GF-D8 (cell line): Measurements from ENCODE around the gene TEX30.
"Not testable (repeated sequence)": the region's sequence is repeated elsewhere in the genome, so short reads cannot be mapped to it uniquely, and the experiment has no call there.

ENCODE experiments used
- DNase-seq: peaks from one replicate; lab custom pipeline; 2025; lab: John Stamatoyannopoulos, UW

The TEX30 gene

GRCh38 chr13:102773441-102774213, at the start of gene TEX30:
TSS of gene TEX30 (minus strand) at chr13:102773786. CDS start at chr13:102770026, 3,760 bp downstream.
- peak; percentile 85 for DNase-seq

GRCh38 chr13:102817907-102818306, 44.3 kb upstream of the TEX30 start:
- no peak for DNase-seq

DNA sequence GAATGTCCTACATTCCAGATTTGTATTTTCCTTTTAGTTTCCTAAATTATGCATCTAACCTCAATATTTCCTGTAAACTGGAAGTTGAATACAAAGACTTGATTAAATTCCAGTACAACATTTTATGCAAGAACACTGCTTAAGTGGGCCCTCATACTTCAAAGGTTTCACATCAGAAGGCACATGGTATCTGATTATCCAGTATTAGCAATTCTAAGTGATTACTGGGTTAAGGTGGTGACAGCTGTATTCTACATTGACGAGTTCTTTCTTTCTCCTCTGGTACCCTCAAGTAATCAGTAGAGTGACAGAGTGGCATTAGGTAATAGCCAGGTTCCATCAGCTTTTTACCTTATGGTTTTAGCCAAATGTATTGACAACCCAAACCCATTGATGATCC, 43.7 kb upstream of the TEX30 start:
- DNase-seq, result no peak

DNA sequence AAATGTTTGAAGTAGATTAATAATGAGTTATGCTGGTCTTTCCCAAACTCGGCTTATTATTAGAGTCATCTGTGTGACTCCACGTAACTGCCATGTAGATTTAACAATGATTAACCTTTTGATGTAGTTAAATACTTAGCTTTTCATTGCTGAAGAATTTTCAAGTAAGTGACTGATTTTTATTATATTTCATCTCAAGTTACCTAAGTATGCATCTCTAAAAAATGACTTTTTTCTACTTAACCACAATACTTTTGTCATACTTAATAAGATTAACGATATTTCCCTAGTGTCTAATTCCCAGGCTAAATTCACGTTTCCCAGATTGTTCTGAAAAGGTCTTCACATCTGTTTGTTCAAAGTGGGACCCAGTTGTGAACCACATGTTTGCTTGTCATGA, 43.1 kb upstream of the TEX30 start:
- DNase-seq, result no peak

- no peak for DNase-seq
Observed at GRCh38 chr13:102815788-102816187, 42.2 kb upstream of the TEX30 start.

DNA sequence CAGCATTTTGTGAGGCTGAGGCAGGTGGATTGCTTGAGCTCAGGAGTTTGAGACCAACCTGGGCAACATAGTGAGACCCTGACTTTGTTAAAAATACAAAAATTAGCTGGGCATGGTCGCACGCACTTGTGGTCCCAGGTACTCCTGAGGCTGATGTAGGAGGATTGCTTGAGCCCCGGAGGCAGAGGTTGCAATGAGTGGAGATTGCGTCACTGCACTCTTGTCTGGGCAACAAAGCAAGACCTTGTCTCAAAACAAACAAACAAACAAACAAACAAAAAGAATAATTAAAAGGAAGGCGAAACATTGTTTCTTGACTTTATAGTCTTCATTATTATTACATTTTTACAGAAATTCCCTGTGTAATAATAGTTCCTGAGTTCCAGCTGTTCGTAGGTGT, 41.2 kb upstream of the TEX30 start:
- no peak for DNase-seq

GRCh38 chr13:102814025-102814607, 40.5 kb upstream of the TEX30 start:
- no peak for DNase-seq

- no peak for DNase-seq
Observed at GRCh38 chr13:102812611-102813287, 39.2 kb upstream of the TEX30 start.

DNA sequence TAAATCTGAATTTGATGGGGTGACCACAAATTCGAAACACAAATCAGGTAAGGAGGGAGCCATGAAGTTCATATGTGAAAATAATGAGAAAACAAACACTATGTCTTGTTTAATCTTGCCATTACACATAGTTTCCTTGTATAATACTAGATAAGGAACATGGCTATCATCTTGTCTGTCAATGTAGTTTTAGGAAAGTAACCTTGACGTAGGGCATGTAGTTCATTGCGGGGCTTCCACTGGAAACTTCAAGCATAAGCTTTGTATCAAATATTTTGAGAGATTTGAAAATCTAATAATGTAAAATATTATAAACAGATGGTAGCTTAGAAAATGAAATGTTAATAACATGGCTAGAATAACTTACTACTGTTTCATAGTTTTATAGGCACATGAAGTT, 34.1 kb upstream of the TEX30 start:
- DNase-seq, result no peak

DNA sequence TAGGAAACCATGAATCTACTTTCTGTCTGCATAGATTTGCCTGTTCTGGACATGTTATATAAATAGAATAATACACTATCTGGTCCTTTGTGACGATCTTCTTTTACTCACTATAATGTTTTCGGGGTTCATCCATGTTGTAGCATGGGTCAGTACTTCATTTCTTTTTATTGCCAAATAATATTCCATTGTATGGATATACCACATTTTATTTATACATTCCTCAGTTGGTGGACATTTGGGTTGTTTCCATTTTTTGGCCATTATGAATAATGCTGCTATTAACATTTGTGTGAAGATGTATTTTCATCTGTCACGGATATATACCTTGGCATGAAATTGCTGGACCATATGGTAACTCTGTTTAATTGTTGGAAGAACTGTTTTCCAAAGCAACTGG, 32.1 kb upstream of the TEX30 start:
- no peak for DNase-seq

DNA sequence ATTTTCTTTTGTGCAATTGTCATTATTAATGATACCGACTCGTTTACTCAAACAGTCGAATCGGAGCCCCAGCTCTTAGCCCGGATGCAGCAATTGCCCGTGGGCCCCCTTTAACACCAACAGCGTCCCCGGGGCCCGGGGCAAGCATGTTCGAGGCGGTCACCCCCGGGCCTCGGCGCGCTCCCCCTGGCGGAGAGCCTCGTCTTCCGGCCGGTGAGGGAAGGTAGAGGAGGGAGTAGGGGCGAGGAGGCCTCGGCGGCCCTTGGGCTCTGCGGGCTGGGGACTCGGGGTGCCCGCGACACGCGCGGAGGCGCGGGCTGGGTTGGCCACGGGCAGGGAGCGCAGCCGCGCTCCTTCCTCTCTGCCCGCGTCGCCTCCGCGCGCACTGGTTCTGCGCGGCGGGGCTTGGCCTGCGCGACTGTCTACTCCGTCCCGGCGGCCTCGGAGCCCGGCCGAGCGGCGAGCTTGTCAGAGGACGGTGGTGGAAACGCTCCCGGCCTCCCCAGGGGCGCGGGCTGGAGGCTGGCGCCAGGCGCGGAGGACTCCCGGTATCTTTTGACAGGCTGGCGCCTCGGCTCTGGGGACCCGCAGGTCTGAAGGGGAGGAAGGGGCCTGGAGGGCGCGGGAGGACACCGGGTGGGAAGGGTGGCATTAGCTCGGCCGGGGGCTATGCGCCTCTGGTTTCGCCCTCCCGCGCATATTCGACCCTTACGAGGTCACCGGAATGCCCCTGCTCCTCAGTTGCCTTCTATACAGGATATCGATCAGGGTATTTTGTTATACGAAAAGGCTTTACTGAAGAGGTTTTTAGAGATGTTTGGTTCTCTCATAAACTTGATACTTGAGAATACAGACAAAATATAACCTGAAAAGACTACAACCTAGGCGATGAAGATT, 26.8 kb upstream of the TEX30 start:
- DNase-seq, result peak; percentile 69

DNA sequence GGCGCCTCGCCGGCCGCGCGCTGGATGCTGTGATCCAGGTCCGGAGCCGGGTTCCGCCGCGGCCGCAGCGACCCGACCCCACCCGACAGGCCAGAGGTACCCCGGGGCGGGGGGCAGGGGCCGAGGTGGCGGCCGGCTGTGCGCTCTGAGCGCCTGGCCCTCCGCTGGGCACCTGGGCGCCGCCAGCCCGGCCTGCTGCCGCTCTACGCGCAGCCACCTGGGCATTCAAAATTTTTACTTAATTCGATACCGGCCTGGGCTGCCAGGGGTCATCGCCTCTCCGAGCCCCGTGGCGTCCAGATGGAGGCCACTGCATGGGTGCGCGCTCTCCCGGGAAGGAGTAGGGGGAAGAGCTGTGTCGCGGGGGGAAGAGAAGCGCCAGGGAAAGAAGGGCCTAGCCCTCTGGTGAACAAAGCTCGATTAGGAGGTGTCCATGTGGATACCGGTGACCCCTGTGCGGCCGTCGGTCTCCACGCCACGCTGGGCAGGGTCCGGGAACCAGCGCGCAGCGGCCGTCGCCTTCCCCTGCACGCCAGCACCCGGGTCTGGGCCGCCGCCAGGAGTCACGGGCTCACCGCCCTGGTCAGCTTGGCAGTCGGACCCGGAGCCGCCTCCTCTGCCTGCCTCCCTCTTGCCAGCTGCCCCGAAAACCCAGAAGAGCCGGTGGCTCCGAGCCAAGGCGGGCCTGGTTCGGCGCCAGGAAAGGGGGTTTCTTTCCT, 26.0 kb upstream of the TEX30 start:
- DNase-seq, result no peak

- peak; percentile 82 for DNase-seq
Observed at GRCh38 chr13:102798581-102799425, 25.2 kb upstream of the TEX30 start, which contains the start of the genes BIVM and POGLUT2. TSS of gene BIVM (plus strand) at chr13:102799119. CDS start at chr13:102807268, 8,149 bp downstream. TSS of gene POGLUT2 (minus strand) at chr13:102798976. CDS start at chr13:102798670, 306 bp downstream.

- DNase-seq, result no peak
Observed at GRCh38 chr13:102793611-102794355, 20.2 kb upstream of the TEX30 start.

DNA sequence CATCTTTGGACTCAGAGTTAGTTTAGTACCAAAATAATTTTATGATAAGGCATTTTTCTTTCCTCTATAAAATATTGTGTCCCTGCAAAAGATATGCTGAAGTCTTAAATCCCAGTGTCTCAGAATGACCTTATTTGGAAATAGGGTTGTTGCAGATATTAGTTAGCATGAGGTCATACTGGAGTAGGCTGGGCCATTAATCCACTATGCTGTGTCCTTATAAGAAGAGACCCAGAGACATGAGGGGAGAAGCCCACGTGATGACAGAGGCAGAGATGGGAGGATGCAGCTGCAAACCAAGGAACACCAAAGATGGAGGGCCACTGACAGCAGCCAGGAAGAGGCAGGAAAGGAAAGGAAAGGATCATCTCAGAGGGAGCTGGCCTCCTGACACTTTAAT, 18.8 kb upstream of the TEX30 start:
- no peak for DNase-seq

- no peak for DNase-seq
Observed at GRCh38 chr13:102788683-102789082, 15.1 kb upstream of the TEX30 start.

GRCh38 chr13:102784483-102784882, 10.9 kb upstream of the TEX30 start:
- DNase-seq, result no peak

DNA sequence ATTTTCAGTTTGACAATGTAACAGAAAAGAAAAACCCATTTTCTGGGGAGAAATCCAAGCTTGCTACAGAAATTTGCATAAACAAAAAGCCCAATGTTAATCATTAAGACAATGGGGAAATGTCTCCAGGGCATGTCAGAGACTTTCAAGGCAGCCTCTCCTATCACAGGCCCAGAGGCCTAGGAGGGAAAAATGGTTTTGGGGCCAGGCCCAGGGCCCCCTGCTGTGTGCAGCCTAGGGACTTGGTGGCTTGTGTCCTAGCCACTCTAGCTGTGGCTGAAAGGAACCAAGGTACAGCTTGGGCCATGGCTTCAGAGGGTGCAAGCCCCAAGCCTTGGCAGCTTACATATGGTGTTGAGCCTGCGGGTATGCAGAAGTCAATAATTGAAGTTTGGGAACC, 8.0 kb upstream of the TEX30 start:
- DNase-seq, result no peak

GRCh38 chr13:102780656-102781055, 7.1 kb upstream of the TEX30 start:
- not testable (repeated sequence) for DNase-seq
